Peyer's patch (tissue), 4 donors: ENCODE results near the gene TFG.

Experiments used
- POLR2A ChIP-seq, 2 donors: fragments of 450-650 bp; IDR thresholded peaks; one replicate each; pipeline ENCODE4 v1.5.1; 2017; ENCODE audit warnings: antibody characterized with exemption in 2 of 2, mild to moderate bottlenecking in 2 of 2, moderate library complexity in 2 of 2
- TF ChIP-seq, protein P1 (sequence below), 6 experiments: fragments of 450-650 bp in 4 of 6; fragments of 200-600 bp in 2 of 6; sonication (generic) in 1 of 6; IDR thresholded peaks; one replicate each; pipeline ENCODE4 v1.5.1; 2017 to 2019; ENCODE audit warnings: antibody characterized with exemption in 6 of 6, mild to moderate bottlenecking in 3 of 6, moderate library complexity in 1 of 6

DNA sequence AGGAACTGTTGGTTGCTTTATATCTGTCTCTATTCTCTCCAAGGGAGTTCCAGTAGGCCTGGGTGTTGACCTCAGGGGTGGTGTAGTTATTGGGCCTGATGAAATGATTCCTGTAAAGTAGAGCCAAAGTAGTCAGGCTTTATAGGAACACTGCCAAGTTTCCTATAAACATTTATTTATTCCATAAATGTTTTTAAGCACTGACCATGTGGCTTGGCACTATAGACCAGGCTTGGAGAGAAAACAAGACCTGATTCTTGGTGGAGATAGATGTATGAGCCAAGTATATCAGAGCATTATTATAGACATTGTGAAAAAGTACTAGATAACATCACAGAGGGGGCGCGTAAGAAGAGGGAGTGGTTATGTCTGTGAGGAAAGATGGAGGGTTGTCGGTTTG lies 65.9 kb downstream of the TFG start:
- no peak for TF ChIP-seq POLR2A (IDR thresholded peaks at IDR 0.05)
- TF ChIP-seq, protein P1, sequence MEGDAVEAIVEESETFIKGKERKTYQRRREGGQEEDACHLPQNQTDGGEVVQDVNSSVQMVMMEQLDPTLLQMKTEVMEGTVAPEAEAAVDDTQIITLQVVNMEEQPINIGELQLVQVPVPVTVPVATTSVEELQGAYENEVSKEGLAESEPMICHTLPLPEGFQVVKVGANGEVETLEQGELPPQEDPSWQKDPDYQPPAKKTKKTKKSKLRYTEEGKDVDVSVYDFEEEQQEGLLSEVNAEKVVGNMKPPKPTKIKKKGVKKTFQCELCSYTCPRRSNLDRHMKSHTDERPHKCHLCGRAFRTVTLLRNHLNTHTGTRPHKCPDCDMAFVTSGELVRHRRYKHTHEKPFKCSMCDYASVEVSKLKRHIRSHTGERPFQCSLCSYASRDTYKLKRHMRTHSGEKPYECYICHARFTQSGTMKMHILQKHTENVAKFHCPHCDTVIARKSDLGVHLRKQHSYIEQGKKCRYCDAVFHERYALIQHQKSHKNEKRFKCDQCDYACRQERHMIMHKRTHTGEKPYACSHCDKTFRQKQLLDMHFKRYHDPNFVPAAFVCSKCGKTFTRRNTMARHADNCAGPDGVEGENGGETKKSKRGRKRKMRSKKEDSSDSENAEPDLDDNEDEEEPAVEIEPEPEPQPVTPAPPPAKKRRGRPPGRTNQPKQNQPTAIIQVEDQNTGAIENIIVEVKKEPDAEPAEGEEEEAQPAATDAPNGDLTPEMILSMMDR (IDR thresholded peaks at IDR 0.05) = no peak
